ENCODE results near the gene MMP8.

GRCh38 chr11:102767800-102768199 lies 43.0 kb upstream of the MMP8 start:
- TF ChIP-seq NFRKB (IDR thresholded peaks at IDR 0.05) (no peak), FOXK2 (IDR thresholded peaks at IDR 0.05) (no peak), PKNOX1 (IDR thresholded peaks at IDR 0.05) (no peak), FOXM1 (IDR thresholded peaks at IDR 0.05; ENCODE audit: borderline replicate concordance) (no peak), ARNT (IDR thresholded peaks at IDR 0.05) (no peak), SP1 (IDR thresholded peaks at IDR 0.05) (no peak), BHLHE40 (IDR thresholded peaks at IDR 0.05; ENCODE audit: borderline replicate concordance) (no peak), ZNF384 (IDR thresholded peaks at IDR 0.05) (no peak), L3MBTL2 (conservative IDR thresholded peaks at IDR 0.05) (no peak), LEF1 (IDR thresholded peaks at IDR 0.05; ENCODE audit: borderline replicate concordance) (no peak), ELF4 (IDR thresholded peaks at IDR 0.05) (no peak)

Data from HEK293T (cell line).